Measurements from ENCODE around the gene ERP29. TPM values are rescaled to one million over a fixed set of nuclear protein-coding genes. Genes with fewer than 3 reads are reported as not detected.
"Not testable (repeated sequence)": the region's sequence is repeated elsewhere in the genome, so short reads cannot be mapped to it uniquely, and the experiment has no call there.

Gene ERP29
- total and polyA plus RNA-seq, 2 experiments from 2014 or later, result 61.4 to 87.0 TPM

- no peaks in the 10 kb centered on the region for H3K36me3 ChIP-seq (ENCODE audit: low read depth)
- H3K79me2 ChIP-seq (ENCODE audit: insufficient read depth), result no peaks in the 10 kb centered on the region
- H2AFZ ChIP-seq, result no peak overlapping the region
- no peaks in the 10 kb centered on the region for H3F3A ChIP-seq (ENCODE audit: insufficient read depth)
- no peaks in the 10 kb centered on the region for H3K9me3 ChIP-seq (ENCODE audit: low read depth)
- H3K4me3 ChIP-seq, result no peak overlapping the region
- H3K4me2 ChIP-seq (ENCODE audit: unreplicated experiment), result no peak overlapping the region
- 0 out of 2 replicates have a peak, but pooled peaks cover 7% of the 10 kb centered on the region for H3K4me1 ChIP-seq (ENCODE audit: insufficient read depth)
- 46 to 50% methylated on average over 4 of the region's 4 CpGs for WGBS, 2 experiments (ENCODE audit: low coverage in 1 of 2, low lambda C conversion rate in 2 of 2, missing lambda C conversion rate in 2 of 2)
- in situ Hi-C loops (cut with MboI), result no loop called here
- H3K27me3 ChIP-seq (replicated peaks; ENCODE audit: insufficient read depth), result no peaks in the 10 kb centered on the region
- H3K9me2 ChIP-seq (ENCODE audit: insufficient read depth), result no peaks in the 10 kb centered on the region
- no peaks in the 10 kb centered on the region for H4K20me1 ChIP-seq (ENCODE audit: insufficient read depth)
- TF ChIP-seq EZH2 (IDR thresholded peaks at IDR 0.05; ENCODE audit: insufficient read depth, poor library complexity, severe bottlenecking) (no peak), EZH2phosphoT487 (IDR thresholded peaks at IDR 0.05; ENCODE audit: insufficient read depth, low read depth) (no peak)
- no peak overlapping the region for H3K9ac ChIP-seq
- no peak for DNase-seq
- H3K27ac ChIP-seq, result no peak overlapping the region
Measured at GRCh38 chr12:111998015-111998414, 15.2 kb upstream of the ERP29 start.

GRCh38 chr12:111999129-111999528, 14.1 kb upstream of the ERP29 start:
- WGBS, 2 experiments (ENCODE audit: low coverage in 1 of 2, low lambda C conversion rate in 2 of 2, missing lambda C conversion rate in 2 of 2), result 94 to 96% methylated on average over 9 of the region's 9 CpGs
- H3K4me2 ChIP-seq (ENCODE audit: unreplicated experiment); H3F3A ChIP-seq (ENCODE audit: insufficient read depth); H3K36me3 ChIP-seq (ENCODE audit: low read depth); H3K4me1 ChIP-seq (ENCODE audit: insufficient read depth); H3K4me3 ChIP-seq; H3K27me3 ChIP-seq (replicated peaks; ENCODE audit: insufficient read depth); H3K79me2 ChIP-seq (ENCODE audit: insufficient read depth); H3K9ac ChIP-seq; H4K20me1 ChIP-seq (ENCODE audit: insufficient read depth); DNase-seq; H3K27ac ChIP-seq; in situ Hi-C loops (cut with MboI); H2AFZ ChIP-seq; H3K9me2 ChIP-seq (ENCODE audit: insufficient read depth); H3K9me3 ChIP-seq (ENCODE audit: low read depth): not testable (repeated sequence)

- WGBS, 2 experiments (ENCODE audit: low coverage in 1 of 2, low lambda C conversion rate in 2 of 2, missing lambda C conversion rate in 2 of 2), result 87 to 88% methylated on average over 8 of the region's 8 CpGs
- no peak overlapping the region for H3K4me2 ChIP-seq (ENCODE audit: unreplicated experiment)
- no peaks in the 10 kb centered on the region for H3K79me2 ChIP-seq (ENCODE audit: insufficient read depth)
- H3K27ac ChIP-seq, result no peak overlapping the region
- in situ Hi-C loops (cut with MboI), result no loop called here
- H2AFZ ChIP-seq, result no peak overlapping the region
- H3F3A ChIP-seq (ENCODE audit: insufficient read depth), result no peaks in the 10 kb centered on the region
- H3K9ac ChIP-seq, result no peak overlapping the region
- no peak overlapping the region for H3K4me3 ChIP-seq
- H3K36me3 ChIP-seq (ENCODE audit: low read depth), result no peaks in the 10 kb centered on the region
- DNase-seq, result no peak
- H3K9me3 ChIP-seq (ENCODE audit: low read depth), result no peaks in the 10 kb centered on the region
- H3K9me2 ChIP-seq (ENCODE audit: insufficient read depth), result no peaks in the 10 kb centered on the region
- 0 out of 2 replicates have a peak, but pooled peaks cover 7% of the 10 kb centered on the region for H3K4me1 ChIP-seq (ENCODE audit: insufficient read depth)
- H3K27me3 ChIP-seq (replicated peaks; ENCODE audit: insufficient read depth), result no peaks in the 10 kb centered on the region
- no peaks in the 10 kb centered on the region for H4K20me1 ChIP-seq (ENCODE audit: insufficient read depth)
- TF ChIP-seq EZH2 (IDR thresholded peaks at IDR 0.05; ENCODE audit: insufficient read depth, poor library complexity, severe bottlenecking) (no peak), EZH2phosphoT487 (IDR thresholded peaks at IDR 0.05; ENCODE audit: insufficient read depth, low read depth) (no peak)
Measured at GRCh38 chr12:112000820-112001219, 12.4 kb upstream of the ERP29 start.

GRCh38 chr12:112001576-112001975, 11.7 kb upstream of the ERP29 start:
- Histone ChIP-seq H3K9me3 (ENCODE audit: low read depth) (no peaks in the 10 kb centered on the region), H4K20me1 (ENCODE audit: insufficient read depth) (no peaks in the 10 kb centered on the region), H3K4me1 (ENCODE audit: insufficient read depth) (0 out of 2 replicates have a peak, but pooled peaks cover 7% of the 10 kb centered on the region), H3K4me2 (ENCODE audit: unreplicated experiment) (no peak overlapping the region), H3F3A (ENCODE audit: insufficient read depth) (no peaks in the 10 kb centered on the region), H2AFZ (no peak overlapping the region), H3K36me3 (ENCODE audit: low read depth) (no peaks in the 10 kb centered on the region), H3K27ac (no peak overlapping the region), H3K9me2 (ENCODE audit: insufficient read depth) (no peaks in the 10 kb centered on the region), H3K27me3 (replicated peaks; ENCODE audit: insufficient read depth) (no peaks in the 10 kb centered on the region), H3K4me3 (no peak overlapping the region), H3K79me2 (ENCODE audit: insufficient read depth) (no peaks in the 10 kb centered on the region), H3K9ac (no peak overlapping the region)
- TF ChIP-seq EZH2 (IDR thresholded peaks at IDR 0.05; ENCODE audit: insufficient read depth, poor library complexity, severe bottlenecking) (no peak), EZH2phosphoT487 (IDR thresholded peaks at IDR 0.05; ENCODE audit: insufficient read depth, low read depth) (no peak)
- peak; percentile 39 for DNase-seq
- in situ Hi-C loops (cut with MboI), result no loop called here

GRCh38 chr12:112004041-112004440, 9.2 kb upstream of the ERP29 start:
- no peaks in the 10 kb centered on the region for H3K9me2 ChIP-seq (ENCODE audit: insufficient read depth)
- no peaks in the 10 kb centered on the region for H4K20me1 ChIP-seq (ENCODE audit: insufficient read depth)
- H3K27ac ChIP-seq, result no peak overlapping the region
- no peak overlapping the region for H3K4me3 ChIP-seq
- H2AFZ ChIP-seq, result no peak overlapping the region
- no peak overlapping the region for H3K9ac ChIP-seq
- TF ChIP-seq EZH2 (IDR thresholded peaks at IDR 0.05; ENCODE audit: insufficient read depth, poor library complexity, severe bottlenecking), result no peak
- TF ChIP-seq EZH2phosphoT487 (IDR thresholded peaks at IDR 0.05; ENCODE audit: insufficient read depth, low read depth), result no peak
- H3K9me3 ChIP-seq (ENCODE audit: low read depth), result no peaks in the 10 kb centered on the region
- H3K79me2 ChIP-seq (ENCODE audit: insufficient read depth), result no peaks in the 10 kb centered on the region
- 0 out of 2 replicates have a peak, but pooled peaks cover 7% of the 10 kb centered on the region for H3K4me1 ChIP-seq (ENCODE audit: insufficient read depth)
- 92 to 95% methylated on average over 3 of the region's 3 CpGs for WGBS, 2 experiments (ENCODE audit: low coverage in 1 of 2, low lambda C conversion rate in 2 of 2, missing lambda C conversion rate in 2 of 2)
- H3F3A ChIP-seq (ENCODE audit: insufficient read depth), result no peaks in the 10 kb centered on the region
- H3K27me3 ChIP-seq (replicated peaks; ENCODE audit: insufficient read depth), result no peaks in the 10 kb centered on the region
- H3K36me3 ChIP-seq (ENCODE audit: low read depth), result no peaks in the 10 kb centered on the region
- H3K4me2 ChIP-seq (ENCODE audit: unreplicated experiment), result no peak overlapping the region
- DNase-seq, result no peak
- in situ Hi-C loops (cut with MboI), result no loop called here
